Upper lobe of left lung (tissue), 6 donors: ENCODE data around the gene ASTN2. TPM values are rescaled to one million over a fixed set of nuclear protein-coding genes. Genes with fewer than 3 reads are reported as not detected.

ENCODE experiments used
- ATAC-seq, 2 donors: fragments of 200-7000 bp; cut with Tn5 transposase; one replicate each; pipeline ENCODE4 v1.9.1; 2022; ENCODE audit warnings: mild to moderate bottlenecking in 2 of 2, moderate library complexity in 2 of 2; ENCODE audit not compliant: low FRiP score in 2 of 2
- DNase-seq, 2 donors: peaks; one replicate each; pipeline ENCODE4 v3.0.0-alpha.2; 2019 to 2020
- H3K27ac ChIP-seq, 4 donors: fragments of 200-600 bp; sonication (generic); one replicate each; pipeline ENCODE4 v1.5.1; 2016 to 2019
- H3K27me3 ChIP-seq, 4 donors: fragments of 200-600 bp; sonication (generic); one replicate each; pipeline ENCODE4 v1.5.1; 2017 to 2019
- H3K36me3 ChIP-seq, 4 donors: fragments of 200-600 bp; sonication (generic); one replicate each; pipeline ENCODE4 v1.5.1; 2016 to 2019
- H3K4me1 ChIP-seq, 4 donors: fragments of 200-600 bp; sonication (generic); one replicate each; pipeline ENCODE4 v1.5.1; 2018 to 2019
- H3K4me3 ChIP-seq, 4 donors: fragments of 200-600 bp; sonication (generic); one replicate each; pipeline ENCODE4 v1.5.1; 2017 to 2019; ENCODE audit warnings: mild to moderate bottlenecking in 2 of 4, moderate library complexity in 1 of 4
- H3K9me3 ChIP-seq, 4 donors: fragments of 200-600 bp; sonication (generic); one replicate each; pipeline ENCODE4 v1.5.1; 2018 to 2019
- EP300 ChIP-seq, 4 donors: sonication (generic); formaldehyde crosslinking; IDR thresholded peaks; one replicate each; pipeline ENCODE4 v1.5.1; 2017; ENCODE audit warnings: antibody characterized with exemption in 4 of 4, control low read depth in 2 of 4
- POLR2A ChIP-seq, 4 donors: fragments of 450-650 bp; IDR thresholded peaks; one replicate each; pipeline ENCODE4 v1.5.1; 2016 to 2017; ENCODE audit warnings: antibody characterized with exemption in 4 of 4, mild to moderate bottlenecking in 2 of 4
- POLR2AphosphoS5 ChIP-seq, 2 donors: sonication (generic); formaldehyde crosslinking; IDR thresholded peaks; one replicate each; pipeline ENCODE4 v1.5.1; 2017; ENCODE audit warnings: antibody characterized with exemption in 2 of 2
- WGBS, 2 donors: methylation state at CpG; one replicate each; pipeline ENCODE4 v1.1.5; 2017 to 2018; 5-methylcytosine and 5-hydroxymethylcytosine counted together
- total RNA-seq, 6 donors: library from RNA; depleted of rRNA in 4 of 6; stranded (reverse); fragments of >200 nt in 4 of 6; gene quantifications; one replicate each; pipeline versions ENCODE4 v1.1.0 to v1.2.1, GENCODE V29; 2016 to 2021
- TF ChIP-seq, protein P1 (sequence below), 6 experiments: fragments of 450-650 bp in 4 of 6; fragments of 200-600 bp in 2 of 6; sonication (generic) in 2 of 6; IDR thresholded peaks; one replicate each; pipeline ENCODE4 v1.5.1; 2016 to 2019; ENCODE audit warnings: antibody characterized with exemption in 6 of 6
- donor health status: DM: no; HTN: no; CAD: no; lungs with moderate emphysema.
- donor health status: DM: no; HTN: yes; CAD: no; lungs with severe emphysema.

The ASTN2 gene
- total RNA-seq, 6 donors from 2014 or later = 2.0 to 7.5 (median 3.4) TPM

DNA sequence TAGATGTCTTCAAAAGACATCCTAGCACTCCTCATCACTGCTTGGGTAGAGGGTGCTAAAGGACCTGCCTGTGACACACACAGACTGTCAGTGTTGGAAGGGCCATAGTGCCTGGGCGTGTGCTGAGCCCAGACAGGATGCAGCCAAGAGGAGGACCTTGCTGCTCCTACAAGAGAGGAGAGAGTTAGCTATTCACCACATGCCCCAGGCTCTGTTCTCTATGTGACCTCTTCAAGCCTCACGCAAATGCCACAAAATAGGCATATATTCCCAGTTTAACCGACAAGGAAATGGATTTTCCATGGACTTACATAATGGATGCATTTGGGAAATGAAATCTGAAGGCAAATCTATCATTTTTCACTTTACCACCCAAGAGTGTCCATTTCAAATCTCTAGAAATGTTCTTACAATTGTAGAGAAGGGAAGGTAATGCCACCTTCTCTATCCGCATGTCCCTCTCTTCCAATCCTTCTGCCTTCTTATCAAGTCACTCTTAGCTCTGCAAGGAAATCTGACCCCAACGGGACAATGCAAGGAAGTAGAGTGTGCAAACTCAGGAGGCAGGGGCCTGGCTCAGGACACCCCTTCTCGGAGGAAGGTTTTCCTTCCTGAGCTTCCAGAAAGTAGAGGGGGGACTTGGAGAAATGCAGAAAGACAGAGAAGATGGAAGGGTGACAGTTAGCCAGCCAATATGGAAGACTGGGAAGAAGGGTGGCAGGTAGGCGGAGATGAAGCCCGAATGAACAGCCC lies 678.3 kb downstream of the ASTN2 start:
- no peak overlapping the region for H3K27ac ChIP-seq
- no peak overlapping the region for H3K4me3 ChIP-seq
- H3K36me3 ChIP-seq = no peaks in the 10 kb centered on the region
- no peaks in the 10 kb centered on the region for H3K27me3 ChIP-seq
- 54 to 60% methylated on average over 8 of the region's 8 CpGs for WGBS, 2 donors
- ATAC-seq (no peak), DNase-seq (no peak)
- TF ChIP-seq EP300 (IDR thresholded peaks at IDR 0.05) (no peak), POLR2AphosphoS5 (IDR thresholded peaks at IDR 0.05) (no peak)
- H3K4me1 ChIP-seq = peaks cover 0 to 5% (median 0%) of the 10 kb centered on the region in 4 donors
- H3K9me3 ChIP-seq = no peaks in the 10 kb centered on the region

DNA sequence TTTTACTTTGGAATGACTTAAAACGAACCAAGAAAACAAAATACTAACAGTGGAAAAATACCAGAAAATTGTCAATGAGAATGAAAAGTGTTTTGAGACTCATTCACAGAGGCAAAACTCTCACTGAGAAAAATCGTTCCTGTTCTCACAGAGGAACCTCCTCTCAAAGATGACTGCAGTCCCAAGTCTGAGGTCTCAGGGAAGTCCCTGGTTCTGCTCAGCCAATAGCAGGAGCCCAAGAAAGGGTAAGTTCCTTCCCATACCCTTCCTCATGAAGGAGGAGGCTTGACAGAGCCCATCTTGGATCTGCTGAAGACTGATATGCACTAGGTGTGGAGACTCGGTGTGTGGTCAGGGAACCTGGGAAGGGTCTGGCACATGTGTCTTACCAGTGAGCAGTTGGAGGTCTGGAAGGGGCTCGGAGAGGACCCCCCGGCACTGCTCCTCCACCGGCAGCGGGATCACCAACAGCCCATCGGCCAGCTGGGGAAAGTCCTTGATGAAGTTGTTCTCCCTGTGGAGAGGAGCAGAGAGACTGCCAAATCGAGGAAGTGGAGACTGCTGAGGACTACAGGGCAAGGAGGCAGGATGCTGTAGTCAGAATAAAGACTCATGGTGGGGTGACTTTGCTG lies 681.7 kb downstream of the ASTN2 start:
- Histone ChIP-seq H3K27me3 (no peaks in the 10 kb centered on the region), H3K4me1 (peaks cover 0 to 5% (median 0%) of the 10 kb centered on the region in 4 donors), H3K9me3 (no peaks in the 10 kb centered on the region), H3K4me3 (no peak overlapping the region), H3K27ac (no peak overlapping the region), H3K36me3 (no peaks in the 10 kb centered on the region)
- no peak for TF ChIP-seq POLR2A (IDR thresholded peaks at IDR 0.05)
- TF ChIP-seq EP300 (IDR thresholded peaks at IDR 0.05) = no peak
- no peak for TF ChIP-seq POLR2AphosphoS5 (IDR thresholded peaks at IDR 0.05)
- TF ChIP-seq, protein P1, sequence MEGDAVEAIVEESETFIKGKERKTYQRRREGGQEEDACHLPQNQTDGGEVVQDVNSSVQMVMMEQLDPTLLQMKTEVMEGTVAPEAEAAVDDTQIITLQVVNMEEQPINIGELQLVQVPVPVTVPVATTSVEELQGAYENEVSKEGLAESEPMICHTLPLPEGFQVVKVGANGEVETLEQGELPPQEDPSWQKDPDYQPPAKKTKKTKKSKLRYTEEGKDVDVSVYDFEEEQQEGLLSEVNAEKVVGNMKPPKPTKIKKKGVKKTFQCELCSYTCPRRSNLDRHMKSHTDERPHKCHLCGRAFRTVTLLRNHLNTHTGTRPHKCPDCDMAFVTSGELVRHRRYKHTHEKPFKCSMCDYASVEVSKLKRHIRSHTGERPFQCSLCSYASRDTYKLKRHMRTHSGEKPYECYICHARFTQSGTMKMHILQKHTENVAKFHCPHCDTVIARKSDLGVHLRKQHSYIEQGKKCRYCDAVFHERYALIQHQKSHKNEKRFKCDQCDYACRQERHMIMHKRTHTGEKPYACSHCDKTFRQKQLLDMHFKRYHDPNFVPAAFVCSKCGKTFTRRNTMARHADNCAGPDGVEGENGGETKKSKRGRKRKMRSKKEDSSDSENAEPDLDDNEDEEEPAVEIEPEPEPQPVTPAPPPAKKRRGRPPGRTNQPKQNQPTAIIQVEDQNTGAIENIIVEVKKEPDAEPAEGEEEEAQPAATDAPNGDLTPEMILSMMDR (IDR thresholded peaks at IDR 0.05) = no peak
- peak in 1 of 2 donors; percentile 35 for DNase-seq
- WGBS, 2 donors = 71 to 74% methylated on average over 9 of the region's 9 CpGs
- peak in 1 of 2 donors; percentile 9 for ATAC-seq

DNA sequence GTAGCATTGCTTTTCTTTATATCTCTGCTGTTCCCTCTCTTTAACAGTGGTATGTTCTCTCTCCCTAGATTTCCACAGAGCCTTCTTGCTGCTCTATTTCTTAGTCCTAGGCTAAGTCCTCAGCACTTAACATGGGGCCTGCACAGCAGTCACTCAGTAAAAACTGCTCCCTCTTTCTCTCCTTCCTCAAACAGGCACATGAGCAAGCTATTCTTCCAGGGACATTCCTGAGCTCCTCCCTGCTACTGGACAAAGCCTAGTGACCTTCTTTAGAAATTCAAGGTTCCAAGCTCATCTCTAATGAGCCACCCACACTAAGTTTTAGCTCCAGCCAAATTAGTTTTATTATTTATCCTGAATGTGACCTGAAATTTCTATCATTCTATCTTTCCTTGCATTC lies 688.3 kb downstream of the ASTN2 start:
- no peak overlapping the region for H3K4me3 ChIP-seq
- TF ChIP-seq, protein P1 (IDR thresholded peaks at IDR 0.05) = no peak
- no peak for TF ChIP-seq POLR2AphosphoS5 (IDR thresholded peaks at IDR 0.05)
- TF ChIP-seq EP300 (IDR thresholded peaks at IDR 0.05) = no peak
- no peak for TF ChIP-seq POLR2A (IDR thresholded peaks at IDR 0.05)
- no peak for DNase-seq
- no peaks in the 10 kb centered on the region for H3K27me3 ChIP-seq
- H3K4me1 ChIP-seq = no peaks in the 10 kb centered on the region
- no peaks in the 10 kb centered on the region for H3K9me3 ChIP-seq
- H3K27ac ChIP-seq = no peak overlapping the region
- ATAC-seq = no peak
- H3K36me3 ChIP-seq = no peaks in the 10 kb centered on the region

DNA sequence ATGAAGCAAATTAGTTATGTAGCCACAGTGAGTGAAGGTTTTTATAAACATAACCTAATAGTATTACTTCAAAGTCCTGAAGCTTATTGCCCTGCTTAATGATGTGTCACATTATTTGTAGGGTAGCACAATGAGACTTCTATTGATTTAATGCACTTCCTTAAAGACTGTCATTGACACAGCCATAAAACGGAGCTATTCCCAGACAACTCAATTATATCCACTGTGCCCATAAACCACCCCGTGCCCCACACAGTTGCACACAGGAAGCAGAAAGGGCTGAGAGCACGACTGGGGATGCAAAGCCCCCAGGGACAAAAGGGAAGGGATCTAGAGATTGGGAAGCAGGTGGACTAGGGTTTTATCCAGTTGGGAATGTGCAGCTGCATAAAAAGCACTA lies 690.7 kb downstream of the ASTN2 start:
- Histone ChIP-seq H3K4me3 (no peak overlapping the region), H3K27me3 (no peaks in the 10 kb centered on the region), H3K9me3 (no peaks in the 10 kb centered on the region), H3K27ac (no peak overlapping the region), H3K36me3 (no peaks in the 10 kb centered on the region), H3K4me1 (no peaks in the 10 kb centered on the region)
- WGBS, 2 donors = 33 to 53% methylated on average over 3 of the region's 3 CpGs
- no peak for TF ChIP-seq POLR2AphosphoS5 (IDR thresholded peaks at IDR 0.05)
- TF ChIP-seq POLR2A (IDR thresholded peaks at IDR 0.05) = no peak
- TF ChIP-seq, protein P1 (IDR thresholded peaks at IDR 0.05) = no peak
- no peak for TF ChIP-seq EP300 (IDR thresholded peaks at IDR 0.05)
- ATAC-seq (no peak), DNase-seq (no peak)

DNA sequence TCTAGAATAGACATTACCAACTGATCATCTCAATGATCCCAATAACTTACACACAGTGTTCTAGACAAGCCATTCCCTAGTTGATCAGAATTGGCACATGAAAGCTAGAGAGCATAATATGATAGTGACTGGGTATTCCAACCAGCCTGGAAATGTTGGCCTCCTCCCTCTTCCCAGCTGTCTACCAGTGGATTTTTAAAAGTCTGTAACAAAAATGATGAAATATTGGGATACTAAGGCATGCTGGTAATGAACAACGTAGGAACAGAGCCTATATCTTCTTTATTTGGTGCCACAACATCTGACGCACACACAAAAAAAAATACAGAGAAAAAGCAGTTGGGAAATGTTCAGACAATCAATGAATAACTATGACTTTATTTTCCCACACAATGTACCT lies 692.9 kb downstream of the ASTN2 start:
- H3K4me1 ChIP-seq = no peaks in the 10 kb centered on the region
- TF ChIP-seq EP300 (IDR thresholded peaks at IDR 0.05) = no peak
- TF ChIP-seq POLR2A (IDR thresholded peaks at IDR 0.05) = no peak
- TF ChIP-seq, protein P1 (IDR thresholded peaks at IDR 0.05) = no peak
- TF ChIP-seq POLR2AphosphoS5 (IDR thresholded peaks at IDR 0.05) = no peak
- WGBS, 2 donors = 36 to 40% methylated on average over 2 of the region's 2 CpGs
- no peaks in the 10 kb centered on the region for H3K27me3 ChIP-seq
- no peaks in the 10 kb centered on the region for H3K36me3 ChIP-seq
- H3K9me3 ChIP-seq = no peaks in the 10 kb centered on the region
- no peak overlapping the region for H3K4me3 ChIP-seq
- ATAC-seq = no peak
- no peak for DNase-seq
- no peak overlapping the region for H3K27ac ChIP-seq
